HuH-7.5 (cell line): ENCODE data around the gene NDE1.
A peak's percentile ranks its signal among the peaks of the same experiment; 100 is the strongest.
"Not testable (repeated sequence)": the region's sequence is repeated elsewhere in the genome, so short reads cannot be mapped to it uniquely, and the experiment has no call there.

Experiments used
- DNase-seq: peaks from one replicate; pipeline ENCODE4 v3.0.0; 2011; ENCODE audit warnings: low spot score

NDE1 gene

GRCh38 chr16:15650019-15650697, at the start of gene NDE1:
TSS of gene NDE1 (plus strand) at chr16:15650245. CDS start at chr16:15664779, 14,534 bp downstream.
- DNase-seq: peak; percentile 82

GRCh38 chr16:15601212-15601879, 48.7 kb upstream of the NDE1 start:
- DNase-seq: no peak

GRCh38 chr16:15602285-15603044, 47.6 kb upstream of the NDE1 start:
- no peak for DNase-seq

GRCh38 chr16:15604460-15605440, 45.3 kb upstream of the NDE1 start:
- no peak for DNase-seq

GRCh38 chr16:15605839-15606517, 44.1 kb upstream of the NDE1 start:
- no peak for DNase-seq

GRCh38 chr16:15606518-15607220, 43.4 kb upstream of the NDE1 start:
- no peak for DNase-seq

- not testable (repeated sequence) for DNase-seq
Observed at GRCh38 chr16:15607221-15607699, 42.8 kb upstream of the NDE1 start.

- DNase-seq: no peak
Observed at GRCh38 chr16:15607700-15608396, 42.2 kb upstream of the NDE1 start.

- DNase-seq: no peak
Observed at GRCh38 chr16:15608398-15609285, 41.4 kb upstream of the NDE1 start.

- DNase-seq: no peak
Observed at GRCh38 chr16:15609286-15609649, 40.8 kb upstream of the NDE1 start.

- no peak for DNase-seq
Observed at GRCh38 chr16:15610369-15610871, 39.6 kb upstream of the NDE1 start.

GRCh38 chr16:15611610-15612009, 38.4 kb upstream of the NDE1 start:
- no peak for DNase-seq

GRCh38 chr16:15613676-15614075, 36.4 kb upstream of the NDE1 start:
- no peak for DNase-seq

GRCh38 chr16:15616012-15616411, 34.0 kb upstream of the NDE1 start:
- no peak for DNase-seq

- DNase-seq: no peak
Observed at GRCh38 chr16:15616475-15617165, 33.4 kb upstream of the NDE1 start.

GRCh38 chr16:15617901-15618300, 32.1 kb upstream of the NDE1 start:
- DNase-seq: no peak

- no peak for DNase-seq
Observed at GRCh38 chr16:15618392-15618791, 31.7 kb upstream of the NDE1 start.

GRCh38 chr16:15620611-15621195, 29.3 kb upstream of the NDE1 start:
- no peak for DNase-seq
